HG03060 (cell line): Measurements from ENCODE around the gene SUPT20HL2.
"Not testable (repeated sequence)": the region's sequence is repeated elsewhere in the genome, so short reads cannot be mapped to it uniquely, and the experiment has no call there.

Source experiments
- ATAC-seq: cut with Tn5 transposase; IDR thresholded peaks from one replicate; pipeline ENCODE4 v1.9.1; 2021; ENCODE audit warnings: low read depth, moderate number of reproducible peaks; ENCODE audit not compliant: unreplicated experiment

SUPT20HL2 gene

GRCh38 chrX:24310916-24311315 is 3.0 kb downstream of the SUPT20HL2 start:
- ATAC-seq: not testable (repeated sequence)

DNA sequence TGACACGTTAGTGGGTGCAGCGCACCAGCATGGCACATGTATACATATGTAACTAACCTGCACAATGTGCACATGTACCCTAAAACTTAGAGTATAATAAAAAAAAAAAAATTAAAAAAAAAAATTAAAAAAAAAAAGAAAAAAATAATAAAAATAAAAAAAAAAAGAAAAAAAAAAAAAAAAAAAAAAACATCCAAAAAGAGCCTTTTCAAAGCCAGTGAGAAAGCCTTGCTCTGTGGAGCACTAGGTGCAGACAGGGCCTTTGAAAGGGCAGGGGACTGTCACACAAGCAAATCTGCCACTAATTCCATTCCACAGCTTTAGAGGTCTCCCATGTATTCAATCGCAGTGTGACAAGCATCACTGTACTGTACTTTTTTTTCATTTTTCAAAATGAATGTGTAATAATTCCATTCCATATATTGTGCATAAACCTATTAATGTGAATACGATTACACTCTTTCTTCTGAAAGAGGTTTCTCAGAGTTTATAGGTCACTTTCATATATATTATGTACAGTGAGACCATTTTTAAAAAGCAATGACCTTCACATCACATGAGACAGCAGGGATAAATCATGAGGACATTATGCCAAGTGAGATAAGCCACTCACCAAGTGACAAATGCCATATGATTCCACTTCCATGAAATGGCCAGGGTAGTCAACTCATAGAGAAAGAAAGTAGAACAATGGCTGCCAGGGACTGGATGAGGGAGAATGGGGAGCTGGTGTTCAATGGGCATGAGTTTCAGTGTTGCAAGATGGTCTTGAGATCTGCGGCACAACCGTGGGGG is 4.1 kb downstream of the SUPT20HL2 start:
- not testable (repeated sequence) for ATAC-seq

- ATAC-seq: not testable (repeated sequence)
Observed at GRCh38 chrX:24308803-24309202, 5.1 kb downstream of the SUPT20HL2 start.

GRCh38 chrX:24306440-24306839 is 7.4 kb downstream of the SUPT20HL2 start:
- ATAC-seq: no peak

DNA sequence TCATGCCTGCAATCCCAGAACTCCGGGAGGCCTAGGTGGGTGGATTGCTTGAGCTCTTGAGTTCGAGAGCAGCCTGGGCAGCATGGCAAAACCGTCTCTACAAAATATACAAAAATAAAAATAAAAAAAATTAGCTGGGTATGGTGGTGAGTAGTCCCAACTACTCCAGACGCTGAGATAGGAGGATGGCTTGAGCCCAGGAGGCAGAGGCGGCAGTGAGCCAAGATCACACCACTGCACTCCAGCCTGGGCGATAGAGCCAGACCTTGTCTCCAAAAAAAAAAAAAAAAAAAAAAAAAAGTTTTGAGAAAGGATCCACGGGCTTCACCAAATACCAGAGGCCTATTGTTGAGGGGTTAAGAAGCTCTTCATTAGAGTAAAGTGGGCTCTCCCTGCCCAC is 8.0 kb downstream of the SUPT20HL2 start:
- no peak for ATAC-seq

GRCh38 chrX:24301806-24302205 is 12.1 kb downstream of the SUPT20HL2 start:
- no peak for ATAC-seq

- no peak for ATAC-seq
Observed at GRCh38 chrX:24301060-24301459, 12.8 kb downstream of the SUPT20HL2 start.

DNA sequence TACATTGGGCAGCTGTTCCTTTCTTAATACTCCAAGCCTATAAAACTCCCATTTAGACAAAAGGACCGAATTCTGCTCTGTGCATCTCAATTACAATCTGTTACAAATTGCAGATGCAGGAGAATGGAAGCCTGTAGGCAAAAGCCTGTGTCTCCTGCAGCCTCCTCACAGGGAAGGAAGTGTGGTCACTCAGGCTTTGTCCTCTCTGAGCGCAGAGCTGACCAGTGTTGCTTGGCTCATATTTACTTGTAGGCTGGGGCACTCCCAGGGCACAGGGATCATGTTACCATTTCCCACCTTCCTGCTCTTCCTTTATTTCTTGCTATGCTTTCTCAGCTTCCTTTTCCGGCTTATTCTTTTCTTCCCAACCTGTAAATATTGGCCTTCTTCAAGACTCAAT is 15.7 kb downstream of the SUPT20HL2 start:
- ATAC-seq: no peak

DNA sequence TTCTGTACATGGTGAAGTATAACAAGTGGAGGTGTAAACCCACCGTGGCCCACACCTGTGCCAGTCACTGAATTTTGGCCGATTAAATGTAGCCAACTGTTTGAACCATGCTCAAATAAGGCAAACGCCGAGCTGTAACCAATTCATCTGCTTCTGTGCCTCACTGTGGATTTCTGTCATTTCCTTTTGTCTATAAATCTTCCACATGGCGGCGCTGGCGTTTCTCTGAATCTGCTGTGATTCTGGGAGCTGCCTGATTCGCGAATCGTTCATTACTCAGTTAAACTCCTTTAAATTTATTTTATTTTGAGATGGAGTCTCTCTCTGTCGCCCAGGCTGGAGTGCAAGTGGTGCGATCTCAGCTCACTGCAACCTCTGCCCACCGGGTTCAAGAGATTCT is 19.2 kb downstream of the SUPT20HL2 start:
- no peak for ATAC-seq

- ATAC-seq: no peak
Observed at GRCh38 chrX:24293412-24293811, 20.5 kb downstream of the SUPT20HL2 start.

- no peak for ATAC-seq
Observed at GRCh38 chrX:24292353-24292752, 21.5 kb downstream of the SUPT20HL2 start.

DNA sequence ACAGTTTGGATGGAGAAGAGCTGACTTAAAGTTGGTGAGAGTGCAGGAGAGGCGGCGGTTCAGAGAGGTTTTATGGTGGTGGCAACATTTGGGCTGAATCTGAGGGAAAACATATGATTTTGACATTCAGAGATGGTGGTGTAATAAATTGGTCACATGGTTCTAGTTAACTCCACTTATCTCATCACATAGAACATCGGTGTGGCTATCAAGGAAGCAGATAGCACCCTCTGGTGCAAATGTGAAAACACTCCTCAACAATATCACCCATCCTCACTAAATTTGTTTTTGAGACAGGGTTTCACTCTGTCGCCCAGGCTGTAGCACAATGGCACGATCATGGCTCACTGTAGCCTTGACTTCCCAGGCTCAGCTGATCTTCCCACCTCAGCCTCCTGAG is 28.8 kb downstream of the SUPT20HL2 start:
- no peak for ATAC-seq

DNA sequence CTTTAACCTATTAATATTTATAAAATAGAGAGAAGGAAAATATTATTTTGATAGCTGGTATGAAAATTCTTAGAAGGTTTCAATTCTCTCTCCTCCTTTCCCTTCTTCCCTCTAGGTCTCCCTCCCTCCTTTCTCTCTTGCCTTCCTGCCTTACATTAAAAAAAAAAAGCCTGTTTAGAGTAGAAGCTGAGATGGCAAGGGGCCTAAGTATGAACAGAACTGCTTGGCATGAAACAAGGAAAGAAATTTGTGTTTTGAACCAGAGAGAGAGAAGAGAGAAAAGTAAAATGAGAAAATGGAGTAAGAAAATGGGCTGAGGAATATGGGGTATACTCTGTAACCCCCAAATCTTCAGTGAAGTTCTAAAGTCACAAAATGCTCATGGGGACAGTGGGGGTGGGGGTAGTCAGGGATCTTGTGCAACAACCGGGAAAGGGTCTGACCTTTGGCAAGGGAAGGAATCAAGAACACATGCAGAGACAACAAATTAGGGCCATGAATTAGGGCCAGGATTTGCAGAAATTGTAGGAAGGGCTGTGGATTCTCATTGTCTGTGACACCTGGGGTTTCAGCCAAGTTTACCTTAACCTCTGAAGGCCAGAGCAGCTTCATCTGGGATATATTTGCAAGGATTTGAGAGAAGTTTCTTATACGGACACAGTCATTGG is 30.6 kb downstream of the SUPT20HL2 start:
- ATAC-seq: no peak

- ATAC-seq: no peak
Observed at GRCh38 chrX:24282381-24283126, 31.3 kb downstream of the SUPT20HL2 start.

DNA sequence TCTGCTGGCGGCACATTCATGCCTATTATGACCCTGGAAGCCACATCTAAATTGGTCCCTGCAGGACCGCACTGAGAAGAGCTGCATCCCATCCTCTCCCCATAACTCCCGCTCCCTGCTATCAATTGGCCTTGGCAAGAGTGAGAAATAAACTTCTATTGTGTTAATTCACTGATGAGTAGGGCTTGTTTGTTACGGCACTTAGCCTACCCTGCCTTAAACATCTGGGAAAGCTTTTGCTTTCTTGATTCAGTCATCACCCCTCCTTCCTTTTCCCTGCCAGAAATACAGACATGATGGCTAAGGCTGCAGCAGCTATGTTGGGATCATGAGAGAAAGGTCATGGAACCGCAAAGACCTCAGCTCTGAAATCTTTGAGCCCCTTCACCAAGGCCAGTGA is 36.5 kb downstream of the SUPT20HL2 start:
- ATAC-seq: no peak

DNA sequence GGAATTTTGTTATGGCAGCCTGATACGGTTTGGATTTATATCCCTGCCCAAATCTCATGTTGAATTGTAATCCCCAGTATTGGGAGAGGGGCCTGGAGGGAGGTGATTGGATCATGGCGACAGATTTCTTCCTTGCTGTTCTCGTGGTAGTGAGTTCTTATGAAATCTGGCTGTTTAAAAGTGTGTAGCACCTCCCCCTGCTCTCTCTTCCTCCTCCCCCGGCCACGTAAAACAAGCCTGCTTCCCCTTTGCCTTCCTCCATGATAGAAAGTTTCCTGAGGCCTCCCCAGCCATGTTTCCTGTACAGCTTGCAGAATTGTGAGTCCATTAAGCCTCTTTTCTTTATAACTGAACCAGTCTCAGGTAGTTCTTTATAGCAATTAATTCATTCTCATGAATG is 37.9 kb downstream of the SUPT20HL2 start:
- no peak for ATAC-seq

DNA sequence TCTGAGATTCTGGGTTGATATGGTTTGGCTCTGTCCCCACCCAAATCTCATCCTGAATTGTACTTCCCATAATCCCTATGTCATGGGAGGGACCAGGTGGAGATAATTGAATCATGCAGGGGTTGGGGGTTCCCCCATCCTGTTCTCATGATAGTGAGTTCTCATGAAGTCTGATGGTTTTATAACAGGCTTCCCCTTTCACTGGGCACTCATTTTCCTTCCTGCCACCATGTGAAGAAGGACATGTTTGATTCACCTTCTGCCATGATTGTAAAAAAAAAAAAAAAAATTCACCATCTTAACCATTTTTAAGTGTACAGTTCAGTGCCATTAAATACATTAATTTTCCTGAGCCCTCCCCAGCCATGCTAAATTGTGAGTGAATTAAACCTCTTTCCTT is 42.6 kb downstream of the SUPT20HL2 start:
- no peak for ATAC-seq

DNA sequence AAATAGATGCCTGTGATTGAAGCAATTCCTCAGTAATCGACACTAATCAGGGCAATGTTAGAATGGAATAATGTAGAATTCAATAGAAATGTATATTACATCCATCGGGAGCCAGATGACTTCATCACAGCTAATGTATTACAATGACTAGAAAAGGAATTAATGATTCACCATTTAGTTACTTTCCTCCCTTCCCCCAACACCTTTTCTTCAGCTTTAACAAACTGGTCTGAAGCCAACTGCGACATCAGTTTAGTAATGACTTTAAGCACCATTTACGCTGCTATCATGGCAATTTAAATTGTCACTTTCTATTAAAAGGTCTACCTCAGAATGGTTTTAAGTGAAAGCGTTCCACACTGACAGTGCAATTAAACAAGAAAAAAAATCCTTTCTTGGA is 45.1 kb downstream of the SUPT20HL2 start:
- ATAC-seq: no peak

- ATAC-seq: no peak
Observed at GRCh38 chrX:24266996-24267395, 46.9 kb downstream of the SUPT20HL2 start.

DNA sequence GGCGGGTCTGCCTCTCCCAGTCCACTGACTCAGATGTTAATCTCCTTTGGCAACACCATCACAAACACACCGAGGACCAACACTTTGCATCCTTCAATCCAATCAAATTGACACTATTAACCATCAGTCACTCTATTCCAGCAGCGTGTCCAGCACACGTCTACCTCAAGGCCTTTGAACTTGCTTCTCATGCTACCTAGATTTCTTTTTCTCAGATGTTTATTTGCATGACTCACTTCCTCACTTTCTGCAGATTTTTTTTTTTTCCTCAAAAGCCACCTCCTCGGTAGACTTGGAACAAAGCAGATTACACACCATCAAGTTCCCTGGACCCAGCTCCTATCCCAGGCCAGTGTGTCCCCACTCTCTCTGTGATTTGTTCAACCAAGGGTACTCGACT is 49.5 kb downstream of the SUPT20HL2 start:
- no peak for ATAC-seq

- ATAC-seq: no peak
Observed at GRCh38 chrX:24262309-24262708, 51.6 kb downstream of the SUPT20HL2 start.
